AG09319 (cell line): ENCODE measurements around the gene SLIT3.
A peak's percentile ranks its signal among the peaks of the same experiment; 100 is the strongest.

ENCODE experiments used
- DNase-seq: peaks from one replicate; pipeline ENCODE4 v3.0.0-alpha.2; 2010; ENCODE audit warnings: low read depth; ENCODE audit errors: extremely low read depth
- TF ChIP-seq, protein P1 (sequence below): IDR thresholded peaks from 2 replicates; pipeline ENCODE4 v1.5.1; 2011; ENCODE audit warnings: low read depth, mild to moderate bottlenecking, inconsistent platforms, low read length, moderate library complexity

Gene SLIT3

GRCh38 chr5:169094586-169095409 lies 206.1 kb downstream of the SLIT3 start:
- peak; percentile 18 for DNase-seq
- TF ChIP-seq, protein P1, sequence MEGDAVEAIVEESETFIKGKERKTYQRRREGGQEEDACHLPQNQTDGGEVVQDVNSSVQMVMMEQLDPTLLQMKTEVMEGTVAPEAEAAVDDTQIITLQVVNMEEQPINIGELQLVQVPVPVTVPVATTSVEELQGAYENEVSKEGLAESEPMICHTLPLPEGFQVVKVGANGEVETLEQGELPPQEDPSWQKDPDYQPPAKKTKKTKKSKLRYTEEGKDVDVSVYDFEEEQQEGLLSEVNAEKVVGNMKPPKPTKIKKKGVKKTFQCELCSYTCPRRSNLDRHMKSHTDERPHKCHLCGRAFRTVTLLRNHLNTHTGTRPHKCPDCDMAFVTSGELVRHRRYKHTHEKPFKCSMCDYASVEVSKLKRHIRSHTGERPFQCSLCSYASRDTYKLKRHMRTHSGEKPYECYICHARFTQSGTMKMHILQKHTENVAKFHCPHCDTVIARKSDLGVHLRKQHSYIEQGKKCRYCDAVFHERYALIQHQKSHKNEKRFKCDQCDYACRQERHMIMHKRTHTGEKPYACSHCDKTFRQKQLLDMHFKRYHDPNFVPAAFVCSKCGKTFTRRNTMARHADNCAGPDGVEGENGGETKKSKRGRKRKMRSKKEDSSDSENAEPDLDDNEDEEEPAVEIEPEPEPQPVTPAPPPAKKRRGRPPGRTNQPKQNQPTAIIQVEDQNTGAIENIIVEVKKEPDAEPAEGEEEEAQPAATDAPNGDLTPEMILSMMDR = no peak

- no peak for DNase-seq
- TF ChIP-seq, protein P1 = no peak
These were observed 209.5 kb downstream of the SLIT3 start for GRCh38 chr5:169091396-169091980.

- DNase-seq = no peak
- TF ChIP-seq, protein P1 = no peak; the same call in 1 of the 2 replicates
These were observed 211.6 kb downstream of the SLIT3 start for GRCh38 chr5:169089343-169089742.

DNA sequence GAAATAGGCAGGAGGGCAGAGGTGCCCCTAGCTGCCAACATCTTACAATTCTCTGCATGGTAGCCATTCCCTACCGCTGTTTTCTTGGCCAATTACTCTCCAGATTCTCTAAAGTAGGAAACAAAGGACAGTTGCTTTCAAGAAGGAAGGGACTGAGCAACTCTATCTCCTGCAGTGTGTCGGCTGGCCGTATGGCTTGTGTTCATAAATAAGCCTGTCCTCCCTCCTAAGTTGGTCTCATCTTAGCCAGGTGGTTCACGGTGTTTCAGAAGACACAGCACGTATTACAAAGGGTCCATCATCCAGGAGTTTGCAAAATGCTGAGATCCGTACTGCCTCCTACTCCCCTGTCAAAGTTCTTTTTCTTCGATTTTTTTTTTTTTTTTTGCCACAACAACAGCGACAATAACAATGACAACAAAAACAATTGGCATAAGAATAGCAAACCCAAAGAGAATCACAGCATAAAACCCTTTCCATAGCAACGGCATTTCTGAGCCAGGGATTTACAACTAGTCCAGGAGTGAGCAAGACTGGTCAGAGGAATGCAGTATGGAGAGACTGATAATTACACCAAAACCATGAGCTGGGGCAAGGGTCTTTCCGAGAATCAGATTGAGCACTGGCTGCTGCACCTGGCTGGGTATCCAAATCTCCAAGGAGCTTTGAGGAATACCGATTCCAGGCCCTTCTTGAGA lies 212.8 kb downstream of the SLIT3 start:
- no peak for DNase-seq
- TF ChIP-seq, protein P1 = no peak

DNA sequence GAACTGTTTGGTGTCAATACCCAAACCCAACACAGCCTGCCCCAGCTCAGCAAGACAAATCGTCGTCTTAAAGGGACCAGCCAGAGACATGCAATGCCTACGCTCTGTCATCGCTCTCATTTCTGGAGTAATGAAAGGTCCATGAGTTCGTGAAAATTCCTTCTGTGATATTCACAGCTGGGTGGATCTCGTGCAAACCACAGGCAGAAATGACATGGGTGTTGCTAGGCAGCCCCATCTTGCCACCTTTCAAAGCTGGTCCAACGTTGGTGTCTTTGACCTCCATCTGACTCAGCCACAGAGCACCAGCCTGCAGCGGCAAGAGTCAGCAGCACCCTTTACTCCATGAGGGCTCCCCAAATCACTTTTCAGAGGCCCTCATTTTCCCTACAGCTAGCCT lies 215.3 kb downstream of the SLIT3 start:
- DNase-seq = no peak
- TF ChIP-seq, protein P1 = no peak

DNA sequence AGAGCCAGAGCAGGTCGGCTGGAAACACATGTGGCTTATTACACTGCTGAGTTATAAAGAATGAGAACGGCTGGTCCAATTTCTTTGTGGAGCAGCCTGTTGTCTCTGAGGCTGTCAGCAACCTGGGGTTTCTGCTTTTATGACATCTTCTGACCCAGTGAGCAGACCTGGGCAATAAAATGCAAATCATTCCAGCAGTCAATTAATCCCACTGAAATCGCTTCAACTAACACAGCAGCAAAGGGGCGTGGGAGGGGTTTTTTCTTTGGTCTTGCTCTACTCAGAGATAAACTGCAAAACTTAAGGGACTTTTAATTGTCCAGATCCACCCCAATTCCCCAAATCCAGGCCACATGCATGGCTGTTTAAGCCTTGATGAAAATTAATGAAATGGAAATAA lies 215.7 kb downstream of the SLIT3 start:
- TF ChIP-seq, protein P1 = no peak
- DNase-seq = no peak

DNA sequence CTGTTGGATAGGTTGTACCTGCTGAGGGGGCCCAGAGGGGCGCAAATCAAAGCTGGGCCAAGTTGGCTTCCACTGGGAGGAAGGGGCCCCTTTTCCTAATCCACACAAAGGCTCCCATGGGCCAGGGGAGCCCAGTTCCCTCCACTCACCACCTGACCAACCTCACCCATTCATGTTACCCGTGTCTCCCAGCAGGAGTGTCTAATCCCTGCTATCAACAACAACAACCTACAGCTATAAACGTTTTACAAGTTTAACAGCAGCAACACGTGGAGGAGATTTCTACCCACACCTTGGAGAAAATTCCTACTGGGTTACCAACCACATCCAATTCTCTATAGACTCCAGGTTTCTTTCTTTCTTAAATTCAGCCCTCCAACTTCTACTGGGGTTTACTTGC lies 216.2 kb downstream of the SLIT3 start:
- no peak for DNase-seq
- TF ChIP-seq, protein P1 = no peak
